Ovary (tissue), 3 donors: ENCODE data around the gene LCN6.

Experiments
- CTCF ChIP-seq, 3 donors: fragments of 450-650 bp in 2 of 3; fragments of 200-600 bp in 1 of 3; IDR thresholded peaks; one replicate each; pipeline versions ENCODE4 v1.5.1 to v1.8.0; 2016 to 2022; ENCODE audit warnings: antibody characterized with exemption in 3 of 3, mild to moderate bottlenecking in 1 of 3
- POLR2A ChIP-seq: fragments of 450-650 bp; IDR thresholded peaks from one replicate; pipeline ENCODE4 v1.6.1; 2017; ENCODE audit warnings: antibody characterized with exemption, mild to moderate bottlenecking, moderate library complexity
- donor health status: DM: no; HTN: no; CAD: no.

- TF ChIP-seq CTCF (IDR thresholded peaks at IDR 0.05) = no peak
- no peak for TF ChIP-seq POLR2A
Observed at GRCh38 chr9:136734837-136735496, 13.4 kb downstream of the LCN6 start.
